DMS53 (cell line): ENCODE results near the gene MZT1.
"Not testable (repeated sequence)": the region's sequence is repeated elsewhere in the genome, so short reads cannot be mapped to it uniquely, and the experiment has no call there.

Experiments
- DNase-seq: peaks from one replicate; lab custom pipeline; 2025; lab: John Stamatoyannopoulos, UW

The MZT1 gene

DNA sequence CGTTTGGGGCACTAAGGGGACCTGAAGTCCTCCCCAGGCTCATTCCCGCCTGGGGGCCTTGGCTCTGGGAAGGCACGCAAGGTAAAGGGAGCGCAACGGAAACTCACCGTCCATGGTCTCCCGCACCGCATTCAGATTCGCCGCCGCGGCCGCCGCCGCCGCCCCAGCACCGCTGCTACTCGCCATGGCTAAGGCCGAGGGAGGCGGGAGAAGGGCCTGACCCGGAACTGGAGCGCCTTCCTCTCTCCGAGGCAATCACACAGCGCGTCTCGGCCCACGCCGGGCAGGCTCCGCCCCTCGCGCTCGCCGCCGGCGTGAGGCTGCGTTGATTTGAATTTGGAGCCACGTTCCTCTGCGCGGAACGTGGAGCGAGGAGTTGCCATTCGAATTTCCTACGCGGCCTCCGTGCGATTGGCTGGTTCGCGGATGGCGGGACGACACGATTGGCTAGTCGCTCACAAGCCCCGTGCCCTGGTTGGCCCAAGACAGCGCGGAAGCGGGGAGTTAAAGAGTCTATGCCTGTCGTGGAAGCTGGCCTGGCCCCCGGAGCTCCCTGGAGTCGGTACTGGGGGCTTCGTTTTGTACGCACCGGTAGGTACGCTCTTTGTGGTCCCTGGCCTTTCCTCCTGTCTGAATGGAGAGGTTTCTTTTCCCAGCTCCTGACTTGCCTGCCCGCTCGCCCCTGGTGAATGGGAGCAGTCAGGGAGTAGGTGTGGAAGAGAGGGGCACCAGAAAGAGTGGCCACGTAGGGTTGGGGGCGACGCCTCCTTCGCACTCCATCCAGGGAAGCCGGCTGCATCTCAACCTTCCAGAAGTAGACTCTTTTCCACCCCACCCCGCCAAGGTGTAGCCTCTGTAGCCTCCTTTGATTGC, at the start of gene MZT1, which contains the start of gene BORA:
Gene MZT1 (minus strand): TSS at position 213 of the 873 bp plus-strand sequence. CDS start 27 bp downstream, at position 186.
Gene BORA (plus strand): TSS at position 507 of the 873 bp plus-strand sequence. CDS start 1,018 bp downstream, outside the sequence.
- peak; percentile 91 for DNase-seq

DNA sequence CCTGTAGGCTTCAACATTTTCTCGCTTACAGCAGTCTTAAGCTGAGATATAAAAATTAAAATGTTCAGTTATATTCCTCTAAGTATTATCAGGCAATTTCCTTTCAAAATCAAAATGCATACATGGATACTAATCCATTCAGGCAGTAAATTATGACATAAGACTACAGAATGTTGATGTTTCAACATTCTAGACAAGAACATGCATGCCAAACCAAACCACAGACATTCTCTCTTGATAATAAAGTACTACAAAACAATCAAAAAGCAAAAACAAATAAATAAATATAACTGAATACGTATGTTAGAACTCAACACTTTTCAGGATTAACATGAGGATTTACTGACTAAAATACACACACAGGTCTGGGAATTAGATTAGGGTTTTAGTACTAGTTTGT, 46.6 kb upstream of the MZT1 start:
- no peak for DNase-seq

DNA sequence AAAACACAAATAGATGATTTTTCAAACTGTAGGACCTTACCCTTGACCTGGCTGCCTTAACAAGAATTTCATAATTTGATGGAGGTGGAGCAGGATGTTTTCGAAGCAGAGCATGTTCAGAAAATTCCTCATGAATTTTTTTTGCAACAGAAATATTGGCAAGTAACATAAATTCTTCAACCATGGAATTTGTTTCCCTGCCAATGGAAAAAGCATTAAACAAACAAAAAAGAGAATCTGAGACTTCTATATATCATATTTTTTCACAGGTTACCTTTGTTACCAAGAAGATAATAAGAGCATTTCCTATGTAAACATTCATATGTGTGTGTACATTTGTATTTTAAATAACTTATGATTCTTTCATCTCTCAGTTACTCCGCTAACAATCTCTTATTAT, 36.0 kb upstream of the MZT1 start:
- no peak for DNase-seq

DNA sequence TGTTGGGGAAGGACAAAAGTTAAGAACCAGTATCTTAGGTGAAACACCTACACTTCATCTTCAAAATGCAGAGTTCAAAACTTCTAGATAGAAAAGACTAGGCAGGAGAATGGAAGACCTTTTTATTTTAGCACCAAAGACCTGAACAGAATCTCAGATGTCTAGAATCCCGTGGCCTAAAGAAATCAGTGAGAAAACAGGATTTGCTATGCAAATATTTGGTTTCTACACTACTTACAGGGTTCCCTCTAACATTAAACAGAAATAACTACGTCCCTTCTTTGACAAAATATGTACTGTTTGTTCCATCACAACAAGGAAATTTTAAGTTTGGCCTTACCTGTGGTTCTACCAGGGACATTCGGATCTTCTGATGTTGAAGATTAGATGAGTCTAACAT, 32.8 kb upstream of the MZT1 start:
- DNase-seq, result no peak

DNA sequence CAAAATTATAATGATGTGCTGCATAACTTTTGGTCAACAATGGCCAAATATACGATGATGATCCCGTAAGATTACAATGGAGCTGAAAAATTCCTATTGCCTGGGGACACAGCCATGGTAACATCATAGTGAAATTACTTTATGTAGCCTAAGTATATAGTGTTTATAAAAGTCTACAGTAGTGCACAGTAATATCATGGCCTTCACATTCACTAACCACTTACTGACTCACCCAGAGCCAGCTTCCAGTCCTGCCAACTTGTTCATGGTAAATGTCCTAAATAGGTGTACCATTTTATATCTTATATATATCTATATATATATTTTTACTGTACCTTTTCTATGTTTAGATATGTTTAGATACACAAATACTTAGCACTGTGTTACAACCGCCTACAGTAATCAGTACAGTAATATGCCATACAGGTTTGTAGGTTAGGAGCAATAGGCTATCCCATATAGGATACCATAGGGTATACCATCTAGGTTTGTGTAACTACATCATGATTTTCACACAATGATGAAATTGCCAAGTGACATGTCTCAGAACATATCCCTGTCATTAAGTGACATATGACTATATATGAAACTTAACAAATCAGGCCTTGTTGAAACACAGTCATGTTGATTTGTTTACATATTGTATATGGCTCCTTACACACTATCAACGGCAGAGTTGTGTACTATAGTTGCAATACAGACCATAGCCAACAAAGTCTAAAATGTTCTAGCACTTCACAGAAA, 30.5 kb upstream of the MZT1 start:
- no peak for DNase-seq

- no peak for DNase-seq
Observed at GRCh38 chr13:72754111-72754510, 26.7 kb upstream of the MZT1 start.

GRCh38 chr13:72751220-72751619, 23.8 kb upstream of the MZT1 start:
- no peak for DNase-seq

GRCh38 chr13:72745260-72745659, 17.8 kb upstream of the MZT1 start:
- no peak for DNase-seq

GRCh38 chr13:72740015-72740414, 12.6 kb upstream of the MZT1 start:
- DNase-seq, result no peak

- DNase-seq, result no peak
Observed at GRCh38 chr13:72737033-72737432, 9.6 kb upstream of the MZT1 start.

- DNase-seq, result no peak
Observed at GRCh38 chr13:72728290-72728605, 819 bp upstream of the MZT1 start.

DNA sequence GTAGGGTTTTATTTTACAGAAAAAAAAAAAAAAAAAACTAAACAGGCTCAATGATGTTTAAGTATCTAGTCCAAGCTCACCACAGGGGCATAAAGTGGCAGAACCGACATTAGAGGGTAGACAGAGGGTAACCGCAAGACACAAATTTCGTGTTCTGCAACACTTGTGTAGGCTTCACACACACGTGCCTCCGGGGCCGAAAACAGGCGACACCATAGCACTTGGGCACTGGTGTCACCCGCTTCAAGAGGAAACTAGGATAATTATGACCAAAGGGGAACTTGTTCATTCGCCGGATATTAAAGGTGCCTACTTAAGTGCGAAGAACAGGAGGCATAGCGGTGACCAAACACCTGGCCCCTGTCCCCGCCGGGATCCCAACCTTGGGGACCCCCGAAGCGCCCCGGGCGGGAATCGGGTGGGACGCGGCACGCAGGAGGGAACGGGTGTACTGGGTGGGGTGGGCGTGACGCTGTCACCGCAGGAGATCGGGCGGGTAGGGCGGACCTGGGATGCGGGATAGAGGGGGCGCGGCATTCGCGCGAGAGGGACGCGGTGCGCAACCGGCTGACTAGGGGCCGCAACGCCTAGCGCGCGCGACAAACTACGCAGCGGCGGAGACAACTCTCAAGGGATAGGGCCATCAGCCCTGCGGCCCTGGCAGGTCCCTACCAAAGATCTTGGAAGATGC, 558 bp downstream of the MZT1 start:
- DNase-seq, result peak; percentile 46

- DNase-seq, result not testable (repeated sequence)
Observed at GRCh38 chr13:72726185-72726584, 1.2 kb downstream of the MZT1 start.

GRCh38 chr13:72716776-72717175, 10.7 kb downstream of the MZT1 start:
- DNase-seq, result peak; percentile 5

DNA sequence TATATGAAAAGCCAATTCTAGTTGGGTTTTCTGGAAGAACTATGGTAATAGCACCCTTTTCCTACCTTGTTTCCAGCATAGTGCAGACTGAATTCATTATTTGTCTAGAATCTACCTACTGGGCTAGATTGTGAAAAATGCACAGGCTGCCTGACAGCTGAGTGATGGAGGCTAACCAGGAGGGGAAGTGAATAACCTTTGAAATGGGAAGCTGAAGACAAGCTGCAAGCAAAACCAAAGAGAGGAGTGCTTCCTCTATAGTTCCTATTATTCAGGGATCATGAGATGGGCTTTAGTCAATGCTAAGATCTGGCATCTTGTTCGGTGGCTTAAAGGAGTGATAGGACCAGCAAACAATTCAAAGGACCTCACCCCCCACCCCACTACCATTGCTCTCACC, 26.9 kb downstream of the MZT1 start:
- no peak for DNase-seq

GRCh38 chr13:72698164-72698563, 29.3 kb downstream of the MZT1 start:
- DNase-seq, result no peak

- peak; percentile 32 for DNase-seq
Observed at GRCh38 chr13:72696579-72696978, 30.9 kb downstream of the MZT1 start.

DNA sequence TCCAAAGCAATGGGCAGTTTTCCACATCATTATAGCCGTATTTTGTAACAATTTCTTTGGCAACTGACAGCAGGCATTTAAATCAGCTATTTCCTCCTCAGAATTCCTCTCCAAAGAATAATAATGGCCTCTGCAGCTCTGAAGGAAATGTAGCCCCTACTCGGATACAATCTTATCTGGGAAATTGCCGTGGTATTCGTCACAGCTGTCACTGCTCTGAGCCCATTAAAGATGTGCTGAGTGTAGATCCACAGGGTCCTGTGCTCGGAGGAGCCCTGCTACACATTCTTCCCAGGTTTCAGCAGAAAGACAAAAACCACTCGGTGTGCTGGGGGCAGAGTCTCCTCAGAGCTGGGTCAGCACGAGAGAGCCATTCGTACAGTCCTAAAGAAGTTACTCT, 33.1 kb downstream of the MZT1 start:
- DNase-seq, result no peak

GRCh38 chr13:72693832-72694231, 33.6 kb downstream of the MZT1 start:
- DNase-seq, result no peak

GRCh38 chr13:72692884-72693514, 34.4 kb downstream of the MZT1 start:
- DNase-seq, result no peak

- no peak for DNase-seq
Observed at GRCh38 chr13:72689181-72689696, 38.2 kb downstream of the MZT1 start.

DNA sequence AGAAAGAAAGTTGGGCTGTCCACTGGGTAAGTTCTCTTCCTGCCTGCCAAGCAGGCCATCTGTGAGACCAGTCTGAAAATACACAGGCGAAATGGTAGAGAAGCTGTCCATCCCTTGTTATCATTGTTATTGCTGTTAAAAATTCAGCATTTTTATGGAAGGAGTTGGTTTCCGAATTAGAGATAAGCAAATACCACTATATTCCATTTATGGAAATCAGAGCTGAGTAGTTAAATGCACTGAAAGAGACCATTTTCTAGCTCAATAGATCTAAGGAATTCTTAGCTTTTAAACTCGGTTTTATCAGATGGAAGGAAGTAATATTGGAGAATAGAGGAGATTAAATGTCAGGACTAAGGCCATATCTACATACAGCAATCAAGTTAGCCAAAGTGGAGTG, 40.7 kb downstream of the MZT1 start:
- DNase-seq, result no peak
